Activated T-cell treated with anti-CD3 and anti-CD28 coated beads, Interleukin-2, amount 50 U/mL, for 24 hours (primary cell): ENCODE results near the gene HIVEP3.

Experiments
- DNase-seq: peaks from one replicate; pipeline ENCODE4 v3.0.0-alpha.2; 2020
- H3K27ac Mint-ChIP-seq: 2 replicates; pipeline ENCODE4 v1.8.0; 2020; ENCODE audit warnings: mild to moderate bottlenecking, mixed read lengths
- H3K27me3 Mint-ChIP-seq: 2 replicates; pipeline ENCODE4 v1.8.0; 2020; ENCODE audit warnings: mixed read lengths
- H3K36me3 Mint-ChIP-seq: 2 replicates; pipeline ENCODE4 v1.8.0; 2020; ENCODE audit warnings: low read depth, mixed read lengths
- H3K4me1 Mint-ChIP-seq: 2 replicates; pipeline ENCODE4 v1.8.0; 2020; ENCODE audit warnings: low read depth, mixed read lengths
- H3K4me3 Mint-ChIP-seq: 2 replicates; pipeline ENCODE4 v1.8.0; 2020; ENCODE audit warnings: mild to moderate bottlenecking, moderate library complexity, mixed read lengths
- H3K9me3 Mint-ChIP-seq: 2 replicates; pipeline ENCODE4 v1.8.0; 2020; ENCODE audit warnings: mixed read lengths

Gene HIVEP3

GRCh38 chr1:41715441-41716095 is 203.2 kb downstream of the HIVEP3 start:
- Mint-ChIP-seq H3K36me3 (no peaks in the 10 kb centered on the region), H3K9me3 (no peaks in the 10 kb centered on the region), H3K27ac (no peak overlapping the region), H3K4me3 (no peak overlapping the region), H3K4me1 (peaks cover 20% of the 10 kb centered on the region), H3K27me3 (no peaks in the 10 kb centered on the region)
- DNase-seq, result no peak

DNA sequence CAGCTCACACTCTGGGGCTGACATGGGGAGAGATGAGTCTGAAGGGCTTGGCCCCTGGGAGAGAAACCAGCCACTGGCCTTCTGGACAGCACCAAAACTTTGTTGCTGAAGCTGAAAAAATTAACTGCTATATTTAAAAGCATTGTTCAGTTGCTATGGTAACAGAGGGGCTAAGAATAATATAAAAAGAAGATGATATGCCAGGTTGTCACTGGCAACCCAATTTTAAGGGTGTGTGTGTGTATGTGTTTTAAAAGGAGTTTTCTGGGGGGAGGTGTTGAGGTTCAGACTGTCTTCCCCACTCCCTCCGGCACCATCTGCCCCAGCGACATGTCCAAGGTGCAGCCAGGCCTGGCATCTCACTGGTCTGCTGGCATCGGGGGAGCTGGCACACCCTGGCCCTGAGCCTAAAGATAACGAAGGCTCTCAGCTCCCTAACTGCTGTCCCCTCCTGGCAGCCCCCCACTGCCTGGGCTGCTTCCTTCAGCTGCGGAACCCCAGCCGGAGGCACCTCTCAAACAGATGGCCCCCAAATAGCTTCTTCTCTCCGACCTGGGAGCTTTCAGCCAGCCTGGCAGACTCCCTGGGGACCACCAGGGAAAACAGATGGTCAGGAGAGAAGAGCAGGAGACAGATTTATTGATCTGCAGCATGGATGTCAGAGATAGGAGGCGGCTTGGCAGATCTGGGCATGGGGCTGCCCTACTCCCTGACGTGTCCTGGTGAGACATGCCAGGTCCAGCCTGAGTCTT is 203.9 kb downstream of the HIVEP3 start:
- Mint-ChIP-seq H3K9me3 (no peaks in the 10 kb centered on the region), H3K4me1 (peaks cover 13% of the 10 kb centered on the region), H3K27ac (no peak overlapping the region), H3K27me3 (no peaks in the 10 kb centered on the region), H3K36me3 (no peaks in the 10 kb centered on the region), H3K4me3 (no peak overlapping the region)
- no peak for DNase-seq

DNA sequence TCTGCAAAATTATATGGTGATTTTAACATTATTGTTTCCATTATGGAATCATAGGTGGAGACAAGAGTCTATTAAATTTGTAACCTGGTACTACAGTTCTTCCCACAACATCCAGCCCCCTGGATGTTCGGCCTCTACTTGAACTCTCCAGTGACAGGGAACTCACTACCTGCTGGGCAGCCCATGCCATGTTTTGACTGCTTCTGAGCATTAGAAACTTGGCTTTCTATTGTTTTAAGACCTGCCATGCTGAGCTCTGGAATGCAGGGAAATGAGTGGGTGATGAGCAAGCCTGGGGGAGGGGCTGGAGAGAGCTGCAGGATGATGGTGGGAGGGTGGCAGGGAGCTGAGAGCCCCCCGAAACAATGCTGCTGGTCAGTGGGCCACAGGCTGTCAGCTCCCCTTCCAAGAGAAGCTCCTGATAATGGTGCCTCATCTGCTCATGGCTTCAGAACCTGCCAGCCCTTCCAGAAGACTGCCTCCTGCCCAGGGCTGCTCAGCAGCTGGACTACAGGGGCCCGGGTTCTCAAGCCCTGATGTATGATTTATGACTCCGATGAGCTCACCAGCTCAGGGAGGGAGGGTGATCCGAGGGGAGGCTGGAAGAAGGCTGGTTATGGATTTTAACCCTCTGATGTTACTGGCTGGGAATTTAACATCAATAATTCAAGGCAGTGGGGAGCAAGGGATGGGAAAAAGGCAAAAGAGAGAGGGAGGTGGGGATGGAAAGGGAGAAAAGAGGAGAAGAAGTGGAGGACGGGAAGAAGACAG is 205.0 kb downstream of the HIVEP3 start:
- H3K9me3 Mint-ChIP-seq, result no peaks in the 10 kb centered on the region
- peaks cover 13% of the 10 kb centered on the region for H3K4me1 Mint-ChIP-seq
- H3K4me3 Mint-ChIP-seq, result no peak overlapping the region
- no peaks in the 10 kb centered on the region for H3K27me3 Mint-ChIP-seq
- no peaks in the 10 kb centered on the region for H3K36me3 Mint-ChIP-seq
- no peak for DNase-seq
- H3K27ac Mint-ChIP-seq, result no peak overlapping the region

GRCh38 chr1:41713141-41713540 is 205.6 kb downstream of the HIVEP3 start:
- H3K4me3 Mint-ChIP-seq, result no peak overlapping the region
- no peaks in the 10 kb centered on the region for H3K36me3 Mint-ChIP-seq
- H3K27ac Mint-ChIP-seq, result no peak overlapping the region
- H3K27me3 Mint-ChIP-seq, result no peaks in the 10 kb centered on the region
- no peaks in the 10 kb centered on the region for H3K9me3 Mint-ChIP-seq
- peaks cover 13% of the 10 kb centered on the region for H3K4me1 Mint-ChIP-seq
- DNase-seq, result no peak

DNA sequence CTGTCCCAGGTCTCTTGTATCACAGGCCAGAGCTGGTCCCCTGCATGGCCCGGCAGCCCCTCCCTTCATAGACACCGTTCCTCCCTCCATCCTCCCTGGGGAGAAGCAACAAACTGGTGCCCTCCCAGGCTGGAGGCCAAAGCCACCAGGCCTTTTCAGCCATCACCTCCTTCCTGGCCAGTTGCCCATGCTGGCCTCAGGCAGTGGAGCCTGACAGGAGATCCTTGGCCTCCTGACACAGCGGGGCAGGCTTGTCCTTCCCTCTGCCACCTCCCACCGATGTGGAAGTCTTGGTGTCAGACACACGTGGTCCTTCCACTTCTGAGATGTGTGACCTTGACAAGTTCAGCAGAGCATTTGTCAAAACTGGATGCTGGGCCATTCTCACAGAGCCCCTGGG is 206.0 kb downstream of the HIVEP3 start:
- Mint-ChIP-seq H3K4me3 (no peak overlapping the region), H3K27me3 (no peaks in the 10 kb centered on the region), H3K9me3 (no peaks in the 10 kb centered on the region), H3K36me3 (no peaks in the 10 kb centered on the region), H3K4me1 (peaks cover 12% of the 10 kb centered on the region), H3K27ac (no peak overlapping the region)
- no peak for DNase-seq

DNA sequence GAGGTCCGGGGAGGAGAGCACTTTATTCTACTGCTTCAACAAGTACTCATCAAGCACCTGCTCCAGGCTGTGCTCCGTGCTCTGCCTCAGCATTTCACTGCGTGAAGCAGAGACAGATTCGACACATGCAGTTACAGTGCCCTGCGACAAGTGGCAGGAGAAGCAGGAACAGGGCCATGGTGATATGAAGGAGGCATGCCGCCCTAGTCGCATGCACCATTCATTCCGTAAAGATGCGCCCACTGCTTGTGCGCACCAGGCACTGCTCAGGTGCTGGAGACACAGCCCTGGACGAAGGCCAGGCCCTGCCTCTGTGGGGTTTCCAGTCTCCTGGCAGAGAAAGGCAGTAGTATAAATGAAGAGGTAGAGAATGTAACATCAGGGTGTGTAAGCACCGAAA is 206.6 kb downstream of the HIVEP3 start:
- no peak for DNase-seq
- Mint-ChIP-seq H3K4me3 (no peak overlapping the region), H3K36me3 (no peaks in the 10 kb centered on the region), H3K4me1 (peaks cover 6% of the 10 kb centered on the region), H3K27ac (no peak overlapping the region), H3K9me3 (no peaks in the 10 kb centered on the region), H3K27me3 (no peaks in the 10 kb centered on the region)

- H3K36me3 Mint-ChIP-seq, result no peaks in the 10 kb centered on the region
- no peak for DNase-seq
- H3K4me1 Mint-ChIP-seq, result peaks cover 6% of the 10 kb centered on the region
- H3K27me3 Mint-ChIP-seq, result no peaks in the 10 kb centered on the region
- H3K4me3 Mint-ChIP-seq, result no peak overlapping the region
- H3K27ac Mint-ChIP-seq, result no peak overlapping the region
- no peaks in the 10 kb centered on the region for H3K9me3 Mint-ChIP-seq
Observed at GRCh38 chr1:41711581-41711980, 207.1 kb downstream of the HIVEP3 start.

DNA sequence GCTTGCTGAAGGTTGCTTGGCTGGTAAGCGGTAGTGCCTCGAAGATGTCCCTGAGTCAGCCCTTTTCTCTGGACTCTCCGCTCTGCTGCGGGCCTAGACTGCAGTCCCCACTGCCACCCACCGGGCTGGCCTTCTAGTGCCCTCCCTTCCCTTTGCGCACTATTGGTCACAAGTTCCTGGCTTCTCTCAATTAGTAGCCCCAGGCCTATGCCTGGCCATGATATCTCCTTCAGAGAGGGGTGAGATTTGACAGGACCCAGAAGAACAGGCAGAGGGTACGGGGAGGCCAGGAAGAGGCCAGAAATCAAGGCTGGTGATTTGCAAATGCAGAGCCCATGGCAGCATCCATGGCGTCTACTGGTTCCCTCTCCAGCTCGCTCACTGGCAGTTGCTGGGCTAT is 207.7 kb downstream of the HIVEP3 start:
- no peak for DNase-seq
- no peaks in the 10 kb centered on the region for H3K9me3 Mint-ChIP-seq
- H3K36me3 Mint-ChIP-seq, result no peaks in the 10 kb centered on the region
- no peak overlapping the region for H3K27ac Mint-ChIP-seq
- H3K4me3 Mint-ChIP-seq, result no peak overlapping the region
- no peaks in the 10 kb centered on the region for H3K27me3 Mint-ChIP-seq
- H3K4me1 Mint-ChIP-seq, result peaks cover 5% of the 10 kb centered on the region

GRCh38 chr1:41709873-41710272 is 208.8 kb downstream of the HIVEP3 start:
- H3K4me1 Mint-ChIP-seq, result peaks cover 5% of the 10 kb centered on the region
- H3K27me3 Mint-ChIP-seq, result no peaks in the 10 kb centered on the region
- no peak overlapping the region for H3K27ac Mint-ChIP-seq
- H3K36me3 Mint-ChIP-seq, result no peaks in the 10 kb centered on the region
- DNase-seq, result no peak
- H3K4me3 Mint-ChIP-seq, result no peak overlapping the region
- H3K9me3 Mint-ChIP-seq, result no peaks in the 10 kb centered on the region

GRCh38 chr1:41709331-41709730 is 209.4 kb downstream of the HIVEP3 start:
- Mint-ChIP-seq H3K4me1 (peaks cover 5% of the 10 kb centered on the region), H3K27me3 (no peaks in the 10 kb centered on the region), H3K4me3 (no peak overlapping the region), H3K36me3 (no peaks in the 10 kb centered on the region), H3K27ac (no peak overlapping the region), H3K9me3 (no peaks in the 10 kb centered on the region)
- DNase-seq, result no peak

- peaks cover 4% of the 10 kb centered on the region for H3K4me1 Mint-ChIP-seq
- no peaks in the 10 kb centered on the region for H3K9me3 Mint-ChIP-seq
- no peaks in the 10 kb centered on the region for H3K36me3 Mint-ChIP-seq
- H3K4me3 Mint-ChIP-seq, result no peak overlapping the region
- H3K27me3 Mint-ChIP-seq, result no peaks in the 10 kb centered on the region
- DNase-seq, result no peak
- no peak overlapping the region for H3K27ac Mint-ChIP-seq
Observed at GRCh38 chr1:41708332-41708731, 210.4 kb downstream of the HIVEP3 start.

DNA sequence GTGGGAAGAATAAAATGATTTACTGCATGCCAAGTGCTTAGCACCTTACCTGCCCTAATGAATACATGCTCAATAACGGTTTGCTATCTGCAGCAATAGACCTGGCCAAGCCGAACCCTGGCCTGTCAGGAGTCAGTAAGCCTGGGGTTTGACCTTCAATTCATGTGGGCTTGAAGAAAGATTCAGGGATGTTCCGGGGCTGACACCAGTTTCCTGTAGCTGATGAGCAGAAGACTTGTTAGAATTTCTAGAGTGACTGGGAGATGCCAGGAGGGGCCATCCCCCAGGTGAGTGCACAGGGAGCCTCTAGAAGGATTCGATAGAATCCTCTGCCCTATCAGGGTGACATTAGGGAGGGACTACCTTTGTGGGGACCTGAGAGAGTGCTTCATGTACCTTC is 210.9 kb downstream of the HIVEP3 start:
- no peak for DNase-seq
- Mint-ChIP-seq H3K4me3 (no peak overlapping the region), H3K27ac (no peak overlapping the region), H3K27me3 (no peaks in the 10 kb centered on the region), H3K9me3 (no peaks in the 10 kb centered on the region), H3K36me3 (no peaks in the 10 kb centered on the region), H3K4me1 (peaks cover 2% of the 10 kb centered on the region)

DNA sequence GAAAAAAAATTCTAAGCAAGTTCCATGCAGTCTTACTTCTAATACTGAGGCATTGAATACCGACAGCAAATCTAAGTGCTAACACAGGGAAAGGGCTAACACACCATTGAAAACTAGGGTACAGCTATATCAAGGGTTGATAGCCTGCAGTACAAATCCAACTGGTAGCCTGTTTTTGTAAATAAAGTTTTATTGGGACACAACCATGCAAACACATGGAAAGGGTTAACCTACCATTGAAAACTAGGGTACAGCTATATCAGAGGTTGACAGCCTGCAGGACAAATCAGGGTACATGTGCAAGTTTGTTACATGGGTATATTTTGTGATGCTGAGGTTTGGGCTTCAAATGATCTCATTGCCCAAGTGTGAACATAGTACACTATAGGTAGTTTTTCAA is 212.9 kb downstream of the HIVEP3 start:
- Mint-ChIP-seq H3K4me1 (peaks cover 3% of the 10 kb centered on the region), H3K36me3 (no peaks in the 10 kb centered on the region), H3K27ac (no peak overlapping the region), H3K4me3 (no peak overlapping the region), H3K9me3 (no peaks in the 10 kb centered on the region), H3K27me3 (no peaks in the 10 kb centered on the region)
- DNase-seq, result no peak

GRCh38 chr1:41704196-41704595 is 214.5 kb downstream of the HIVEP3 start:
- Mint-ChIP-seq H3K9me3 (no peaks in the 10 kb centered on the region), H3K4me1 (peaks cover 13% of the 10 kb centered on the region), H3K36me3 (no peaks in the 10 kb centered on the region), H3K4me3 (no peak overlapping the region), H3K27me3 (no peaks in the 10 kb centered on the region), H3K27ac (no peak overlapping the region)
- no peak for DNase-seq

DNA sequence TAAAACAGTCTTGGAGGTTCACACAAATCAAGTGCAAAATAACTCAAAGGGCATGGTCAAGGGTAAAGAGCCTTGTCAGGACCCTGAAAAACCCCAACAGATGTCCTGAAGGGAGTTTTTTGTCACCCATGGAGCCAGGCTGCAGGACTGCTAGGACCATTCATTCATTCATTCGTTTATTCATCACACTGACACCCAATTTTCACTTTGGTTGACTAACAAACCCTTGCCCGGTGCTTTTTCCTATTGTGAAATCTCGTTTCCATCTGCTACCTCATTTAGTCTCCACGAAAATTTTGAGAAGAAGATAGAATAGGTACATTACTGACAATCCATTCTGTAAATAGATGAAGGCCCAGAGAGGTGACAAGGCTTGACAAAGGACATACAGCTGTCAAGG is 216.0 kb downstream of the HIVEP3 start:
- no peaks in the 10 kb centered on the region for H3K36me3 Mint-ChIP-seq
- H3K4me3 Mint-ChIP-seq, result no peak overlapping the region

More for the DNA sequence above, 216.0 kb downstream of the HIVEP3 start:
- no peaks in the 10 kb centered on the region for H3K9me3 Mint-ChIP-seq
- no peak overlapping the region for H3K27ac Mint-ChIP-seq
- H3K4me1 Mint-ChIP-seq, result peaks cover 18% of the 10 kb centered on the region
- H3K27me3 Mint-ChIP-seq, result no peaks in the 10 kb centered on the region
- DNase-seq, result no peak
